Osteoblast (primary cell): ENCODE measurements around the gene GNB4. TPM values are rescaled to one million over a fixed set of nuclear protein-coding genes. Genes with fewer than 3 reads are reported as not detected.

Experiments
- DNase-seq: peaks from one replicate; pipeline ENCODE4 v3.0.0; 2011; ENCODE audit warnings: low spot score, mixed read lengths; ENCODE audit not compliant: insufficient read length; ENCODE audit errors: missing footprints
- H2AFZ ChIP-seq: 2 replicates; pipeline ENCODE4 v1.6.0; 2011; ENCODE audit warnings: mild to moderate bottlenecking, low read length
- H3K27ac ChIP-seq: 2 replicates; pipeline ENCODE4 v1.5.1; 2011; ENCODE audit warnings: mild to moderate bottlenecking, low read depth, low read length, moderate library complexity
- H3K27me3 ChIP-seq: 2 replicates; pipeline ENCODE4 v1.6.0; 2012; ENCODE audit warnings: mild to moderate bottlenecking, control low read depth, inconsistent platforms, low read length, moderate library complexity; ENCODE audit not compliant: insufficient read depth
- H3K36me3 ChIP-seq: 2 replicates; pipeline ENCODE4 v1.5.1; 2011; ENCODE audit warnings: mild to moderate bottlenecking, low read length, control low read depth, moderate library complexity; ENCODE audit not compliant: insufficient read depth
- H3K4me1 ChIP-seq: 2 replicates; pipeline ENCODE4 v1.5.1; 2011; ENCODE audit warnings: mild to moderate bottlenecking, low read length, control low read depth, moderate library complexity; ENCODE audit not compliant: insufficient read depth
- H3K4me2 ChIP-seq: 2 replicates; pipeline ENCODE4 v1.6.0; 2011; ENCODE audit warnings: mild to moderate bottlenecking, low read length; ENCODE audit not compliant: insufficient read depth
- H3K4me3 ChIP-seq: fragments of 200-600 bp; sonication (generic); 3 replicates; pipeline ENCODE4 v1.5.1; 2012; ENCODE audit warnings: mild to moderate bottlenecking, low read length, inconsistent platforms; ENCODE audit not compliant: insufficient read depth
- H3K79me2 ChIP-seq: 2 replicates; pipeline ENCODE4 v1.6.0; 2012; ENCODE audit warnings: mild to moderate bottlenecking, low read length, control low read depth, inconsistent platforms; ENCODE audit not compliant: insufficient read depth
- H3K9me3 ChIP-seq: 2 replicates; pipeline ENCODE4 v1.5.1; 2011; ENCODE audit warnings: low read depth, low read length, control low read depth
- H4K20me1 ChIP-seq: 2 replicates; pipeline ENCODE4 v1.6.0; 2012; ENCODE audit warnings: mild to moderate bottlenecking, low read length, control low read depth; ENCODE audit not compliant: insufficient read depth
- CTCF ChIP-seq: IDR thresholded peaks from 2 replicates; pipeline ENCODE4 v1.5.1; 2011; ENCODE audit warnings: mild to moderate bottlenecking, low read depth, low read length, moderate library complexity; ENCODE audit errors: extremely low read depth
- total RNA-seq: library from RNA; depleted of rRNA; stranded (reverse); fragments of >200 nt; gene quantifications from 2 replicates; pipeline ENCODE4 v1.2.3, GENCODE V29; 2012

Gene GNB4
- total RNA-seq, 1 donor = 92.3 TPM

- Histone ChIP-seq H3K27ac (no peak overlapping the region), H2AFZ (no peak overlapping the region), H3K4me1 (peaks cover 23% of the 10 kb centered on the region), H3K27me3 (no peaks in the 10 kb centered on the region), H3K79me2 (peaks cover 86% of the 10 kb centered on the region), H4K20me1 (no peaks in the 10 kb centered on the region), H3K4me3 (no peak overlapping the region), H3K4me2 (no peak overlapping the region), H3K9me3 (no peaks in the 10 kb centered on the region), H3K36me3 (peaks cover 3% of the 10 kb centered on the region)
- TF ChIP-seq CTCF = no peak
- no peak for DNase-seq
Observed at GRCh38 chr3:179447251-179447650, 4.0 kb downstream of the GNB4 start.

GRCh38 chr3:179446501-179446900 is 4.8 kb downstream of the GNB4 start:
- no peak overlapping the region for H3K4me2 ChIP-seq
- peaks cover 3% of the 10 kb centered on the region for H3K36me3 ChIP-seq
- H3K27ac ChIP-seq = no peak overlapping the region
- H3K4me3 ChIP-seq = no peak overlapping the region
- no peaks in the 10 kb centered on the region for H3K9me3 ChIP-seq
- H3K4me1 ChIP-seq = peaks cover 17% of the 10 kb centered on the region
- no peak for DNase-seq
- TF ChIP-seq CTCF = peak; percentile 32
- no peaks in the 10 kb centered on the region for H4K20me1 ChIP-seq
- no peaks in the 10 kb centered on the region for H3K27me3 ChIP-seq
- peaks cover 93% of the 10 kb centered on the region for H3K79me2 ChIP-seq
- H2AFZ ChIP-seq = no peak overlapping the region

DNA sequence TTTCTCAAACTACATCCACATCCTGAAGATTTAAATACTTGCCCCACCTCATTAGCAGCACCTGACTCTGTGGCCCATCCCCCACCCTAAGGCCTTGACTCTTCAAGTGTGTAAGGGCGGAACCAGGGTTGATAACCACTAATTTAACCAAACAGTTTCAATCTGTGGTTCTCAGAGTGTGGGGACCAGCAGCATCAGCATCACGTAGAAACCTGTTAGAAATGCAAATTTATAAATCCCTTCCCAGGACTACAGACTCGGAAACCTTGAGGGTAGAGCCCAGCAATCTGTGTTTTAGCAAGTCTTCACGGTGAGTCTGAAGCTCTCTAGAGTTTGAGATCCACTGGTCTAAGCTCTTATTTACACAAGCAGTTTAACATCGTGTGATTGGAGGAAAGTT is 12.4 kb downstream of the GNB4 start:
- Histone ChIP-seq H3K79me2 (peaks cover 93% of the 10 kb centered on the region), H3K9me3 (no peaks in the 10 kb centered on the region), H3K4me1 (peaks cover under 1% of the 10 kb centered on the region), H3K27ac (no peak overlapping the region), H2AFZ (no peak overlapping the region), H3K27me3 (no peaks in the 10 kb centered on the region), H3K4me3 (no peak overlapping the region), H3K36me3 (no peaks in the 10 kb centered on the region), H3K4me2 (no peak overlapping the region), H4K20me1 (no peaks in the 10 kb centered on the region)
- no peak for TF ChIP-seq CTCF
- DNase-seq = no peak

DNA sequence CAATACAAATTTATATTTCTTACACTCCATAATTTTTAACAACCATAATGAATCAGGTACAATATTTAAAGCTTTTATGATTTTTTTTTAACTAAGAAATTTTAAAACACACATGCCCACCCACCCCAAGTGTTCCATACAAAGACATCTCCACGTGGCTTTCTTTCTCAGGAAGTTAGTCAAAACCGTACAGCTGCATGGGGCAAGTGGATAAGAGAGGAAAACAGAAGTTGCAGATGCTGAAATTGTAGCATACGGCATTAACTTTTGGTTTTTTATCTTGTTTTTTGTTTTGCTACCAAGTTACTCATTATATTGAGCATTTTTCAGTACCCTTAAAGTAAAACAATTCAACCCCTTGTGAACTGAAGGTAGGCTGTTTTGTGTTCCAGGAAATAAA is 14.8 kb downstream of the GNB4 start:
- Histone ChIP-seq H2AFZ (no peak overlapping the region), H3K27ac (no peak overlapping the region), H3K36me3 (no peaks in the 10 kb centered on the region), H3K79me2 (peaks cover 93% of the 10 kb centered on the region), H3K27me3 (no peaks in the 10 kb centered on the region), H3K4me1 (peaks cover 2% of the 10 kb centered on the region), H4K20me1 (no peaks in the 10 kb centered on the region), H3K4me2 (no peak overlapping the region), H3K4me3 (no peak overlapping the region), H3K9me3 (no peaks in the 10 kb centered on the region)
- no peak for DNase-seq
- TF ChIP-seq CTCF = no peak
